HL-60 (cell line): ENCODE measurements around the gene EOMES.

Experiments
- GABPA ChIP-seq: IDR thresholded peaks from 2 replicates; pipeline ENCODE4 v1.6.1; 2012; ENCODE audit warnings: low read depth
- TF ChIP-seq, protein P1 (sequence below): IDR thresholded peaks from one replicate; pipeline ENCODE4 v1.5.1; 2011; ENCODE audit warnings: low read length, control low read depth, inconsistent platforms; ENCODE audit not compliant: insufficient read depth

DNA sequence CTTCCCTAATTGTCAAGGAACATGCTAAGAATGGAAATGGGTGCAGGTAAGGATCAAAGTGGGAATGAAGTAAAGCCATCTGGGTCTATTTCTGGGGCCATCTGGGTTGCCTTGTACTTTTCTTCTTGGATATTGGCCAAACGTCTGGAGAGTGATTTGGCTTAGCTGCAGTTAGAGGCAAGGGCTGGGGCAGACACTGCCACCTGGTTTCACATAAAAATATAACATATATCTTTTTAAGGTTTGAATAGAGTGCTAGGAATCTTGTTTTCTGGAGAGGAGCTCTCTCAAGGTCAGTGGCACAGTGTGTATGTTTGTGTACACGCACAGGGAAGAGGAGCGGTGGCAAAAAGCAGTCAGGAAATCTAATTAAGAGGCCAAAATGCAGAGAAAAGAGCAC, 24.7 kb upstream of the EOMES start:
- TF ChIP-seq, protein P1, sequence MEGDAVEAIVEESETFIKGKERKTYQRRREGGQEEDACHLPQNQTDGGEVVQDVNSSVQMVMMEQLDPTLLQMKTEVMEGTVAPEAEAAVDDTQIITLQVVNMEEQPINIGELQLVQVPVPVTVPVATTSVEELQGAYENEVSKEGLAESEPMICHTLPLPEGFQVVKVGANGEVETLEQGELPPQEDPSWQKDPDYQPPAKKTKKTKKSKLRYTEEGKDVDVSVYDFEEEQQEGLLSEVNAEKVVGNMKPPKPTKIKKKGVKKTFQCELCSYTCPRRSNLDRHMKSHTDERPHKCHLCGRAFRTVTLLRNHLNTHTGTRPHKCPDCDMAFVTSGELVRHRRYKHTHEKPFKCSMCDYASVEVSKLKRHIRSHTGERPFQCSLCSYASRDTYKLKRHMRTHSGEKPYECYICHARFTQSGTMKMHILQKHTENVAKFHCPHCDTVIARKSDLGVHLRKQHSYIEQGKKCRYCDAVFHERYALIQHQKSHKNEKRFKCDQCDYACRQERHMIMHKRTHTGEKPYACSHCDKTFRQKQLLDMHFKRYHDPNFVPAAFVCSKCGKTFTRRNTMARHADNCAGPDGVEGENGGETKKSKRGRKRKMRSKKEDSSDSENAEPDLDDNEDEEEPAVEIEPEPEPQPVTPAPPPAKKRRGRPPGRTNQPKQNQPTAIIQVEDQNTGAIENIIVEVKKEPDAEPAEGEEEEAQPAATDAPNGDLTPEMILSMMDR: no peak
- TF ChIP-seq GABPA: no peak
